ENCODE data around the gene C2CD2L. TPM values are rescaled to one million over a fixed set of nuclear protein-coding genes. Genes with fewer than 3 reads are reported as not detected.

The C2CD2L gene
- total and polyA plus RNA-seq, 2 of the 13 experiments (the other 11 are each of a cell fraction or from before 2014, with no cell fraction given) = 3.7 to 5.5 TPM

GRCh38 chr11:119121811-119122124 lies 14.6 kb downstream of the C2CD2L start (continued):
- no peak for TF ChIP-seq SOX6 (IDR thresholded peaks at IDR 0.05)
- peak; percentile 31; the same call in 1 of the 2 replicates for TF ChIP-seq SOX6 (CRISPR knock-in tag; IDR thresholded peaks at IDR 0.05)
- TF ChIP-seq, protein P1, sequence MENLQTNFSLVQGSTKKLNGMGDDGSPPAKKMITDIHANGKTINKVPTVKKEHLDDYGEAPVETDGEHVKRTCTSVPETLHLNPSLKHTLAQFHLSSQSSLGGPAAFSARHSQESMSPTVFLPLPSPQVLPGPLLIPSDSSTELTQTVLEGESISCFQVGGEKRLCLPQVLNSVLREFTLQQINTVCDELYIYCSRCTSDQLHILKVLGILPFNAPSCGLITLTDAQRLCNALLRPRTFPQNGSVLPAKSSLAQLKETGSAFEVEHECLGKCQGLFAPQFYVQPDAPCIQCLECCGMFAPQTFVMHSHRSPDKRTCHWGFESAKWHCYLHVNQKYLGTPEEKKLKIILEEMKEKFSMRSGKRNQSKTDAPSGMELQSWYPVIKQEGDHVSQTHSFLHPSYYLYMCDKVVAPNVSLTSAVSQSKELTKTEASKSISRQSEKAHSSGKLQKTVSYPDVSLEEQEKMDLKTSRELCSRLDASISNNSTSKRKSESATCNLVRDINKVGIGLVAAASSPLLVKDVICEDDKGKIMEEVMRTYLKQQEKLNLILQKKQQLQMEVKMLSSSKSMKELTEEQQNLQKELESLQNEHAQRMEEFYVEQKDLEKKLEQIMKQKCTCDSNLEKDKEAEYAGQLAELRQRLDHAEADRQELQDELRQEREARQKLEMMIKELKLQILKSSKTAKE (CRISPR knock-in tag; IDR thresholded peaks at IDR 0.05; ENCODE audit: borderline replicate concordance) = no peak
- no peak for TF ChIP-seq AGO2 (optimal IDR thresholded peaks at IDR 0.05; ENCODE audit: low read depth, low read length)
- TF ChIP-seq ZNF770 (CRISPR knock-in tag; IDR thresholded peaks at IDR 0.05) = no peak
- TF ChIP-seq ZNF839 (CRISPR knock-in tag; IDR thresholded peaks at IDR 0.05; ENCODE audit: borderline replicate concordance) = no peak
- no peak for TF ChIP-seq SRSF4 (IDR thresholded peaks at IDR 0.05; ENCODE audit: low read depth, low read length, poor library complexity, severe bottlenecking)
- no peak for TF ChIP-seq NCOA5 (CRISPR knock-in tag; IDR thresholded peaks at IDR 0.05)
- TF ChIP-seq, protein P2, sequence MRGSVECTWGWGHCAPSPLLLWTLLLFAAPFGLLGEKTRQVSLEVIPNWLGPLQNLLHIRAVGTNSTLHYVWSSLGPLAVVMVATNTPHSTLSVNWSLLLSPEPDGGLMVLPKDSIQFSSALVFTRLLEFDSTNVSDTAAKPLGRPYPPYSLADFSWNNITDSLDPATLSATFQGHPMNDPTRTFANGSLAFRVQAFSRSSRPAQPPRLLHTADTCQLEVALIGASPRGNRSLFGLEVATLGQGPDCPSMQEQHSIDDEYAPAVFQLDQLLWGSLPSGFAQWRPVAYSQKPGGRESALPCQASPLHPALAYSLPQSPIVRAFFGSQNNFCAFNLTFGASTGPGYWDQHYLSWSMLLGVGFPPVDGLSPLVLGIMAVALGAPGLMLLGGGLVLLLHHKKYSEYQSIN (CRISPR knock-in tag; IDR thresholded peaks at IDR 0.05; ENCODE audit: borderline replicate concordance) = no peak
- TF ChIP-seq, protein P3, sequence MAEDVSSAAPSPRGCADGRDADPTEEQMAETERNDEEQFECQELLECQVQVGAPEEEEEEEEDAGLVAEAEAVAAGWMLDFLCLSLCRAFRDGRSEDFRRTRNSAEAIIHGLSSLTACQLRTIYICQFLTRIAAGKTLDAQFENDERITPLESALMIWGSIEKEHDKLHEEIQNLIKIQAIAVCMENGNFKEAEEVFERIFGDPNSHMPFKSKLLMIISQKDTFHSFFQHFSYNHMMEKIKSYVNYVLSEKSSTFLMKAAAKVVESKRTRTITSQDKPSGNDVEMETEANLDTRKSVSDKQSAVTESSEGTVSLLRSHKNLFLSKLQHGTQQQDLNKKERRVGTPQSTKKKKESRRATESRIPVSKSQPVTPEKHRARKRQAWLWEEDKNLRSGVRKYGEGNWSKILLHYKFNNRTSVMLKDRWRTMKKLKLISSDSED (CRISPR knock-in tag; IDR thresholded peaks at IDR 0.05) = no peak
- TF ChIP-seq SRSF9 (IDR thresholded peaks at IDR 0.05; ENCODE audit: borderline replicate concordance, insufficient read depth, low read depth, low read length, poor library complexity, severe bottlenecking) = no peak
- TF ChIP-seq ZNF510 (CRISPR knock-in tag; IDR thresholded peaks at IDR 0.05; ENCODE audit: low read depth) = no peak
- TF ChIP-seq FOXO4 (CRISPR knock-in tag; conservative IDR thresholded peaks at IDR 0.05) = no peak
- TF ChIP-seq MEIS2 (CRISPR knock-in tag; IDR thresholded peaks at IDR 0.05) = no peak
- no peak for TF ChIP-seq SIN3A (IDR thresholded peaks at IDR 0.05; ENCODE audit: borderline replicate concordance, low read depth, low read length)
- TF ChIP-seq, protein P4, sequence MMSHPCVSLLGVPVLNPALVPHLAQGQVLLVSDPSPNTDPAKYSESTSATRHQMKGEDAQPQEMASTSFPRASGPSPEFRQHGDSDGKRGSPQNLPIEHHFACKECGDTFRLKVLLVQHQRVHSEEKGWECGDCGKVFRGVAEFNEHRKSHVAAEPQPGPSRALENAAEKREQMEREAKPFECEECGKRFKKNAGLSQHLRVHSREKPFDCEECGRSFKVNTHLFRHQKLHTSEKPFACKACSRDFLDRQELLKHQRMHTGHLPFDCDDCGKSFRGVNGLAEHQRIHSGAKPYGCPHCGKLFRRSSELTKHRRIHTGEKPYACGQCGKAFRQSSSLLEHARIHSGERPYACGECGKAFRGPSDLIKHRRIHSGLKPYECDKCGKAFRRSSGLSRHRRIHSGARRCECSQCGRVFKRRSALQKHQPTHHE (CRISPR knock-in tag; IDR thresholded peaks at IDR 0.05; ENCODE audit: borderline replicate concordance) = no peak
- no peak for TF ChIP-seq SIX1 (CRISPR knock-in tag; IDR thresholded peaks at IDR 0.05; ENCODE audit: borderline replicate concordance)
- peak; percentile 73 for TF ChIP-seq NRL (CRISPR knock-in tag; IDR thresholded peaks at IDR 0.05; ENCODE audit: borderline replicate concordance)
- TF ChIP-seq CCDC6 (CRISPR knock-in tag; IDR thresholded peaks at IDR 0.05) = no peak
- no peak for TF ChIP-seq KLF16 (CRISPR knock-in tag; IDR thresholded peaks at IDR 0.05)
- TF ChIP-seq HNRNPL (IDR thresholded peaks at IDR 0.05; ENCODE audit: low read depth, low read length) = no peak

Data from HepG2 (cell line).